GM12872 (cell line): ENCODE results near the gene NCKAP1.

Experiments used
- CTCF ChIP-seq: IDR thresholded peaks from 3 replicates; pipeline ENCODE4 v1.5.1; 2011; ENCODE audit warnings: low read depth, mild to moderate bottlenecking, low read length, moderate library complexity; ENCODE audit not compliant: insufficient read depth

The NCKAP1 gene

GRCh38 chr2:182915369-182916326 lies 122.6 kb downstream of the NCKAP1 start:
- TF ChIP-seq CTCF: no peak

GRCh38 chr2:182914852-182915251 lies 123.4 kb downstream of the NCKAP1 start:
- TF ChIP-seq CTCF: no peak

GRCh38 chr2:182913064-182913463 lies 125.2 kb downstream of the NCKAP1 start:
- no peak for TF ChIP-seq CTCF

- no peak for TF ChIP-seq CTCF
Observed at GRCh38 chr2:182912518-182912915, 125.7 kb downstream of the NCKAP1 start.

GRCh38 chr2:182911813-182912517 lies 126.3 kb downstream of the NCKAP1 start:
- TF ChIP-seq CTCF: no peak

- TF ChIP-seq CTCF: no peak
Observed at GRCh38 chr2:182910965-182911364, 127.3 kb downstream of the NCKAP1 start.

GRCh38 chr2:182907081-182907830 lies 131.0 kb downstream of the NCKAP1 start:
- no peak for TF ChIP-seq CTCF
